ENCODE results near the gene DCDC1.

GRCh38 chr11:30921811-30922210 is 447.7 kb downstream of the DCDC1 start:
- TF ChIP-seq EZH2 (IDR thresholded peaks at IDR 0.05; ENCODE audit: borderline replicate concordance, low read depth, low read length, poor library complexity, severe bottlenecking), result no peak
- no peak for TF ChIP-seq CTCF (conservative IDR thresholded peaks at IDR 0.05; ENCODE audit: low read depth, low read length)

Measured in A673 (cell line).